ENCODE data around the gene SMOC1.

DNA sequence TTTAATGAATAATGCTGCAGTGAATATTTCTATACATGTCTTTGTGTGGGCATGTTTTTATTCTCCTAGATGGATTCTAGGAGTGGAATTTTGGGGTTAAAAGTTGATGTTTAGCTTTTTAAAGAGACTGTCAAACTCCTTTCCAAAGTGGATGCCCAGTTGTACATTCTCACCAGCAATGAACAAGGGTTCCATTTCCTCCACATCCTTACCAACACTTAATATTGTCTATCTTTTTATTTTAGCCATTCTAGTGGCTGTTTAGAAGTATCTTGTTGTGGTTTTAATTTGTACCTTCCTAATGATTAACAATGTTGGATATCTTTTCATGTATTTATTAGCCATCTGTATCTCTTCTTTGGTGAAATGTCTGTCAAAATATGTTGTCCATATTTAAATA lies 109.8 kb downstream of the SMOC1 start:
- no peak for TF ChIP-seq NFRKB (IDR thresholded peaks at IDR 0.05)
- no peak for TF ChIP-seq FOXK2 (IDR thresholded peaks at IDR 0.05)
- TF ChIP-seq FOXM1 (IDR thresholded peaks at IDR 0.05; ENCODE audit: borderline replicate concordance), result no peak
- TF ChIP-seq FOXA1 (IDR thresholded peaks at IDR 0.05), result no peak
- TF ChIP-seq SP1 (IDR thresholded peaks at IDR 0.05), result no peak
- no peak for TF ChIP-seq CTBP1 (IDR thresholded peaks at IDR 0.05; ENCODE audit: borderline replicate concordance)
- TF ChIP-seq, protein P1, sequence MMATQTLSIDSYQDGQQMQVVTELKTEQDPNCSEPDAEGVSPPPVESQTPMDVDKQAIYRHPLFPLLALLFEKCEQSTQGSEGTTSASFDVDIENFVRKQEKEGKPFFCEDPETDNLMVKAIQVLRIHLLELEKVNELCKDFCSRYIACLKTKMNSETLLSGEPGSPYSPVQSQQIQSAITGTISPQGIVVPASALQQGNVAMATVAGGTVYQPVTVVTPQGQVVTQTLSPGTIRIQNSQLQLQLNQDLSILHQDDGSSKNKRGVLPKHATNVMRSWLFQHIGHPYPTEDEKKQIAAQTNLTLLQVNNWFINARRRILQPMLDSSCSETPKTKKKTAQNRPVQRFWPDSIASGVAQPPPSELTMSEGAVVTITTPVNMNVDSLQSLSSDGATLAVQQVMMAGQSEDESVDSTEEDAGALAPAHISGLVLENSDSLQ (IDR thresholded peaks at IDR 0.05), result no peak
- no peak for TF ChIP-seq ELF4 (IDR thresholded peaks at IDR 0.05)
- no peak for TF ChIP-seq LEF1 (IDR thresholded peaks at IDR 0.05; ENCODE audit: borderline replicate concordance)
